HS-27A (cell line): Measurements from ENCODE around the gene DMRT2.

Source experiments
- DNase-seq: peaks from one replicate; pipeline ENCODE4 v3.0.0-alpha.2; 2012; ENCODE audit warnings: low read depth, missing footprints

The DMRT2 gene

DNA sequence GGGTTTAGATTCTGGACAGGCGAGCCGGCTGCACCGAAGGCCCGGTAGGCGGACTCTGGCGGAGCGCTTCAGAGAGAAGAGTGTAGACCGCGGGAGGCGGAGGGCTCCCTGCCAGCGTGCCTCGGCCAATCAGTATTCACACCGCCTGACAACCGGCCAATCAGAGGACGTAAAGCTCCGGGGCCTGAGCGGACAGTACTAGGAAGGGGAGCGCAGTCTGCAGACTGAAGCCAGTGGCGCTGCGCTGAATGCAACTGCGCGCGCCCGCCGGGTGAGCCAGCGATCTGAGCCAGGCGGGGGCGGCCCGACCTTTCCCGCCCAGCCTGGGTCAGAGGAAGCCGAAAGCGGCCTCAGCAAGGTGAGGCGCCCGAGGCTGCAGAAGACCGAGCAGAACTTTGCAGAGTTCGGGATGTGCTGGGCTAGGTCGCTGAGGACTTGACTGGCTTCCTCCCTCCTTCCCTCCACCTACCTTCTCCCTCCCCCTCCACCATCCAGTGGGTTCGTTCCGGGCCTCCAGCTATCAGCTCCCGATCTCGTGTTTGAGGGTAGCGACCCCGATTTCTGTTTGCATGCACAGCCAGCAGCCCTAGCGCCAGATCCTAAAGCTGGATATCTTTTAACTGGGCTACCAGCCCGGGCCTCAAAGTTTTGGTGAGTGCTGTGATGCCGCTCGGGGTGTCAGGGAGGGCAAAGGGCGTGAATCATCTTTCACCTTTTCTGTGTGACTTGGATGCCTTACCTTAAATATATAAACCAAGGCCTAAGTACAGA, at the start of gene DMRT2:
Gene DMRT2 (plus strand): TSS at position 233 of the 771 bp plus-strand sequence. CDS start 1,257 bp downstream, outside the sequence.
- no peak for DNase-seq

DNA sequence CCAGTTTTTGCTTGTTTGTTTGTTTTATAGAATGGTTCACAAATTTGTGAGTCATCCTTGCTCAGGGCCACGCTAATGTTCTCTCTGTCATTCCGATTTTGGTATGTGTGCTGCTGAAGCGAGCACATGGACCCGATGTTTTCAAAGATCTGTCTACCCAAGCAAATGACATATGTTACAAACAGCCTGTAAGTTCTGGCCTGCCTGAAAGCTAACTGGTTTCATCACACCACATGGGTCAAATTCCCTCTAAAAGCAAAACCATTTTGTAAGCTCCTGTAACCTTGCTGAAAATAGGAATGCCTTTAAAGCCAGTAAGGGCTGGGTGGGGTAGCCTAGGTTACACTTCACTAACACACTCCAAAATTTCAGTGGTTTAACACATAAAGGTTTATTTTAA, 48.3 kb upstream of the DMRT2 start:
- DNase-seq: no peak

DNA sequence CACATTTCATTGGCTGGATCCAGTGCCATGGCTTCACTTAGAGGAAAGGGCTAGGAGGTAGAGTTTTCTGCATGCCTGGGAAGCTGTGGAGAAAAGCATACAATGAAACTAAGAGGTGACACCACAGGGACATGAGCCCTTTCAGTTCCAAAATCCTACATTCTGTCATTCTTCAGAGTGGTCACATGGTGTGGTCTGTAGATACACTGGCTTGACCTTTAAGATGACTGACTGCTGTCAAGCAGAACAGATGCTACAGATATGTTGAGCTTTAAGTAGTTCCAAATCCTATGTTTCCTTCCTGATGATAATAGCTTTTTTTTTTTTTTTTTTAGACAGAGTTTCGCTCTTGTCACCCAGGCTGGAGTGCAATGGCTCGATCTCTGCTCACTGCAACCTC, 47.5 kb upstream of the DMRT2 start:
- no peak for DNase-seq

DNA sequence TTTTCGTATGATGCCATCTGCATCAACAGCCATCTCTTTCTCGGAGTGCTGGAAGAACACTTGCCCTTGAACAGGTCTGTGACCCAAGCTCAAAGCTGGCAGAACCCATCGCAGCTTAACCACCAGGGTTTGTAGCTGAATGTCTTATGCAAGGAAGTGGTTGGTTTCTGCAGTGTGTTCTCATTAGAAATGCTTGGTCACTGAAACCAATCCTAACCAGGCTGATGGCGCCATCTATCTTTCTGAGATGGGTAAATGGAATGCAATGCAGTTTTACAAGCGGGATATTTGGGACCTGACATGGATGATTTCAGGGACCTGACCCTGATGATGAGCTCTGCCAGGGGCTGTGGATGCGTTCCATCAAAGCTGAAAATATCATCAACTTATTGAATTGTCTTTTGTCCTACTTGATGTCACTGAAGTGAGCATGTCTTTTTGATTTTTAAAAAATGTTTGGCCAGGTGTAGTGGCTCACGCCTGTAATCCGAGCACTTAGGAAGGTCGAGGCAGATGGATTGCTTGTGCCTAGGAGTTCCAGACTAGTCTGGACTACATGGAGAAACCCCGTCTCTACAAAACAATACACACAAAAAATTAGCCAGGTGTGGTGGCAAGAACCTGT, 45.0 kb upstream of the DMRT2 start:
- DNase-seq: no peak

DNA sequence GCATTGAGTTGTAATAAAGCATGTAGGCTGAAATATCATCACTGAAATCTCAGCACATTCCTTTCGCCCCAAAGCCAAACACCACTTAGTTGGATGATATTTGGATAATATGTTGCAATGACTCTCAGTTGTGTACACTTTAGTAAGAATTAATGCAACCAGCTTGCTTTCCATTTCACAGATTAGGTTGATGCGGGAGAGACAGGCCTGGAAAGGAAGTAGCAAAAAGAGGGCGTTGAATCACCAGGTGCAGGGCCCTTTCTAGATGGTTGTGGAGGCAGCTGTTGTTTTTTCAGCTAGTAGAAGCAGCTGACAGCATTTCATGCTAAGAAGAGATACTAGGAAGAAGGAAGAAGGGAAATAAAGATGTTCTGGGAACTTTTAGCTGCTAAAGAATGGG, 42.8 kb upstream of the DMRT2 start:
- DNase-seq: no peak

DNA sequence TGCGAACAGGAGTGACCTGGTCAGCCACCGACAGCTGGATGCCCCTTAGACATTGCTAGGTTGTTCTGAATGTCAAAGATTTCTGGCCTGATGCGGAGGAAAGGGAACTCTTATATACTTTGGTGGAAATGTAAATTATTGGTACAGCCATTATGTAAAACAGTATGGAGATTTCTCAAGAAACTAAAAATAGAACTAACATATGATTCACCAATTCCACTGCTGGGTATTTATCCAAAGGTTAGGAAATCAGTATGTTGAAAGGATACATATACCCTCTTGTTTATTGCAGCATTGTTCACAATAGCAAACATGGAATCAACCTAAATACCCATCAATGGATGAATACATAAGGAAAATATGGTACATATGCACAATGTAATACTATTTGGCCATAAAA, 41.9 kb upstream of the DMRT2 start:
- DNase-seq: no peak

DNA sequence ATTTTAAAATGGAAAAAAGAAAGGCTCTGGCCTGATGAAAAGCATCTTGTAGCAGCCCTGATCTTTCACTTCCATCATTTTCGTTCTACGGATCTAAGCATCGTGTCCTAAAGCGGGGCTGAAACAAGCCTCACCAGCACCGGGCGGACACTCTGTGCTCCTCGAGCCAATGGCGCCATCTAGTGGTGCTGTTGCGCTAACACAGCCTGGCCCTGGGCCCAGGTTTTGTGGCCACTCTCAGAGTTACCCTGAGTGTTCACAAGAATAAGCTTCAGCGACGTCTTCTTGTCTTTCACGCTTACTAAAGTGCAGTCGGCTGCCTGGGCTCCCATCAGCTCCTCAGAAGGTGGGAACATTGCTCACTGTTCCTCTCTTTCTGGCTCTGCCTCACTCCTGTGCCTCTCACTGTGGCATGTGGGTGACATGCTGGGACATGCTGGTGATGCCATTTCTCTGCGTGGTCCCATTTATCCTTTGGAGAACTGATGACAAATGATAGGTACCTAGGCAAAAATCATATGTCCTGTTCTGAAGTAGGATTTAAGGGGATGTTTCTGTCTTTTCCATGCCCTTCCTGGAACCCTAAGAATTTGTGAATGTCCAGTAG, 41.0 kb upstream of the DMRT2 start:
- no peak for DNase-seq

DNA sequence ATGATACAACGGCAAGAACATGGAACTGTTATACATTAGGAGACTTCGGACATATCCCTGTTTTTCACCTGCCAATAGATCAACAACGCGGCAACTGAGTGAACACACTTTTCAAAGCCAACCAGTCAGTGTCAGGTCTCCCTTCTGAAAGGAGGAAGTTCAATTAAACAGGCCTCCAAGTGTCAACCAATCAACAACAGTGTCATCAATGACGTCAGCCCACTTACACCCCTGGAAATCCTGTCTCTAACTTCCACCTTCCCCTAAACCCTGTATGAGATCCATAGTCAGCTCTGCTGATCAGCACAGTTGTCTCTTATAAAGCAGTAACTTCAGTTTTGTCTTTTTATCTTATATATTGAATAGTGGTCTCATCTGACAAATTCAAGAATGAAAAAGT, 37.1 kb upstream of the DMRT2 start:
- DNase-seq: no peak

DNA sequence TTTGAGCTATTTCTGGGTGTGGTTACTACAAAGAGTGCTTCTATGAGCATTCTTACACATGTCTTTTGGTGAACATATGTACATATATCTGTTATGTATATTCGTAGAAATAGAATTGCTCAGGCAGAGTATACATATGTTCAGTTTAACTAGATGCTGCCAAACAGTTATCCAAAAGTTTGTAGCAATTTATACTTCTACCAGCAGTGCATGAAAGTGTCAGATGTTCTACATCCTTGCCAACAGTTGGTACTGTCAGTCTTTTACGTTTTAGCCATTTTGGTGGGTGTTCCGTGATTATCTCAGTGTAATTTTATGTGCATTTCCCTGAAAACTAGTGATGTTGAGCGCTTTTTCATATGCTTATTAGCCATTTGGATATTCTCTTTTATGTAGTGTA, 35.9 kb upstream of the DMRT2 start:
- no peak for DNase-seq

DNA sequence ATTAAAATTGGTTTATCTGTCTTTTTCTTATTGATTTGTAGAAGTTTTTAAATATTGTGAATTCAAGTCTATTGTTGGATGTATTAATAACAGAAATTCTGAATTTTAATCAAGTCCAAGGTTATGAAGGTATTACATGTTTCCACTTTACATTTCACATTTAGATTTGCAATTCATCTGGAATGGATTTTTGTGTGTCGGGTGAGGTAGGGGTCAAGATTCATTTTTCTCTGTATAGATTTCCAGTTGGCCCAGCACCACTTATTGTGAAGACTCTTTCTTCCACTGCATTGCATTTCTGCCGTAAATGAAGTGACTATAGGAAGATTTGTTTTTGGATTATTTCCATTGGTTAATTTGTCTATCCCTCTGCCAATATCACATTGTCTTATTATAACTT, 35.5 kb upstream of the DMRT2 start:
- DNase-seq: no peak

DNA sequence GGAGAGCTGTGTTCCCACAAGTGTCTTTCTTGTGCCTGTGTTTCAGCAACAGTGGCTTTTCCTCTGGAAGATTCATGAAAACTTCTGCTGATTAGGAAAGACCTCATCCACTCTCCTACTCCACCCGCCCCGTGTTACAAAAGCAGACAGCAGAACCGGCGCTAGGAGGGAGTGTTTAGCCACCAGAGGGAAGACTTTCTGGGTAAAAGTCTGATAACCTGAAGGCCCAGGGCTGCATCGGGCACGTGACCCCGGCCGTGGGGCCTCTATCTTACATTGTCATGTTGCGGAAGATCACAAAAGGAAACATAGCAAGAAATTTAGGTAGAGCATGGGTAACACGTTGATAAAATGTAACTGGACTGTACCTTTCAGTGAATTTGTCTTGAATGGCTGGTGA, 32.0 kb upstream of the DMRT2 start:
- DNase-seq: no peak

DNA sequence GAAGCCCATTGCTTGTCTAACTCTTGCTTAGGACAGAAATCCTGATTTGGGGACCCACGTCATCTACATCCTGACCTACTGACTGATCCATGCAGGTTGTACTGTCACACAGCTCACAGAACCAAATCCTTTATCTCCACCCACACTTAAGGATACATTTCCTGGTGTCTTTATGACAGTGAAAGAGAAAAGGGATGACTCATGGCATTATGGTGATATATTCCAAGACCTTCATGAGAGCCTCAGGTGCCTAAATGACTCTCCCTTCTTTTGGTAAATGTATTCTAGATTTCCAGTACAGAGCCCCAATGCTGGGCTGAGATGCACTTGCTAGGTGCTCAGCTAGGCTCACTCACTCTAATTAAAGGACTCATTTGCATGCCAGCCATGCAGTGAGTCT, 26.0 kb upstream of the DMRT2 start:
- no peak for DNase-seq

DNA sequence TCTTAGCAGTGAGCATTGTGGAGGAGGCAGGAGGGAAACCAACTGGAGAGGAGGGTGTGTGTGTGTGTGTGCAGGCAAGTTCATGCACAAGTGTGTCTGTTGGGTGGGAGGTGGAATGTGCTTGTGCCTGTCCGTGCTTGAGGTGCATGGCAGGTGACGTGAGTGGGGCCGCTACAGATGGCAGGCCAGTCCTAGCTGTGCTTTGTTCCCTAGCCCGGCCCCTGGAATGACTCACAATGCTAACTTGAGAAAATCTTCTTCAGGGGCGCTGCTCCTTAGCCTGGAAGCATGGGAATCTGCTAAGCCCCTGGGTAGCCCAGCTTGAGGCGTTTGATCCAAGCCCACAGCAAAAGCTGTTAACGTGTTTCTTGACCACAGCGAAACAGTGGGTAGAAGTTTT, 25.0 kb upstream of the DMRT2 start:
- no peak for DNase-seq

DNA sequence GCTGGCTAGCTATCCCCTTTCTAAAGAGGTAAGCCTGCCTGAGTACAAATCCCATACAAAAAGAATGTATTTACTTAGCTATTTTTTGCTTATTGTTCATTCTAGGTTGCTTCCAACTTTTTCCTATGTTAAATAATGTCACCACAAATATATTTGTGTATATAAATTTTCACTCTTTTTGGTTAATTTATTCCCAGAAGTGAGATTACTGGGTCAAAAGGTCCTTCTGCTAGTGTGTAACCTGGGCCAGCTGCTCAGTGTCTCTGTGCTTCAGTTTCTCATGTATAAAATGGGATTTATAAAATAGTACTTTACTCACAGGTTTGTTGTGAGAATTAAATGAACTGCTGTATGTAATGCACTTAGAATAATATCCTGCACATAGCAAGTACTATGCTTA, 23.9 kb upstream of the DMRT2 start:
- no peak for DNase-seq

DNA sequence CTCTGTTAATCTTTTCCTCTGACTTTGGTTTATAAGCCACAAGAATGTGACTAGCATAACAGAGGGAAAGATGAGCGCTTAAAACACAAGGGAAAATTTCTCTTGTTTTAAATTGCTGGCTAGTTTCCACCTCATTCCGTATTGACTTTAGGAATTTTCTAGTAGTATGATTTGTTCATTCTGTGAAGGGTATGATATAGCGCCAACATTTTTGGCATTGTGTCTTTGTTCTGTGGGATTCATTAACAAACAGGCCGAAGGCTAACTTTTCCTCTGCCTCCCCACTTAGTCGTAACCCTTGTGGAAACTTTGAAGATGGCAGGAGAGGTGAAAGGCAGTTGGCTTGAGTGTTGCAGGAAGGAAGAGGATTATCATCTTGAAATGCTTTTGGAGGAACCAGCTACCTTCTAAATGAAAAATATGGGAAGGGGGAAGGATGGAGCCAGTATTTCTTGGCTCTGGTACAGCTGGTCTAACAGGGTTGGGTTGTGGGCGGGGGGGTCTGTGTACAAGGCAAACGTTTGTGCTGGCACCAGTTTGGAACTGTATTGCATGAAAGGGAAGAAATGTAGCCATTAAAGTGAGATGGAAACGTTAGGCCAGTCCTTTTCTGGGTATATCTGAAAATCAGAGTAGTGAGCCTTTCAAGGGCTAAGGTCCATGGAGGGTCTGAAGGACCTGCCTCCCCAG, 21.5 kb upstream of the DMRT2 start:
- DNase-seq: no peak

DNA sequence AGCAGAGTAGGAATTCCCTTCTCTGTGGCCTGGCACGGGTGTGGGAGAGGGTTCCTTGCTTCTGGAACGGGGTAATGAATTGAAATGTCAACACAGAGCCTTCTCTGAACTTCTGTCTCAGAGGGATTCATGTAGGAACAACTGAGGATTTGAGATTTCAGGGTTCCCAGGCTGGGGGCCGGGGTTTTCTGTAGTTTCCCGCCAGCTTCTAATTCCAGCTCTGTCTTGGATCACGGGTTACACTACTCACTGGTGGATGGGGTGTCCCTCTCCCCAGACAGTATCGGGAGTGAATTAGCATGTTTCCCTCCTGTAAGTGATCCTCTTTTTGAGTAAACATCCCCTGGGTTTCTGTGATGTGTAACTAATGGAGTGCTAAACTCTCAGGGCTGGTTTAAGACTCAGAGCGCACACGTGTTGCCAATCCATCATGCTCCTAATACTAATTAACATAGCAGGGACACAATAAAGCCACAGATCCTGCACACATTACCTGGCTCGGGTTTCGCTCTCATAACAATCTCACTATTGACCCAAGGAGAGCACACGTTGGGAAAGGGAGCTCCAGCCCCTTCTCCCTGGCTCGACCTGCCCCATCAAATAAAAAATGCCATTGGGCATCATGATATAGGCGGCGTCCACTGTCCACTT, 18.1 kb upstream of the DMRT2 start:
- DNase-seq: no peak

DNA sequence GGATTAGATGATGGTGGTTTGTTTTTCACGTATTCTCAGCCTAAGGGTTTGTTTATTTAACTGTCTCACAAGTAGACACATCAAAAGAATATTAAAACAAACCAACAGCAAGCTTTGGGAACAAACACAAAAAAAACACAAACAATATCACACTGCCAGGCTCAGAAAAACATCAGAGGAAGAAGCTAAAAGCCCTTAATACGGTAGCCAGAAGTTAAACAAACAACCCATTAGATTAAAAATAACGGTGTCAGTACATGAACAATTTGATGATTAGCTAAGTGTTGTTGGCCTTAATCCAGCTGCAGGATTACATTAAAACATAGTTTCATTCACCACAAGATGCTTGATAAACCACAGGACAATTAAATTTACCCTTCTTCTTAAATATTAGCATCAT, 15.9 kb upstream of the DMRT2 start:
- DNase-seq: no peak

DNA sequence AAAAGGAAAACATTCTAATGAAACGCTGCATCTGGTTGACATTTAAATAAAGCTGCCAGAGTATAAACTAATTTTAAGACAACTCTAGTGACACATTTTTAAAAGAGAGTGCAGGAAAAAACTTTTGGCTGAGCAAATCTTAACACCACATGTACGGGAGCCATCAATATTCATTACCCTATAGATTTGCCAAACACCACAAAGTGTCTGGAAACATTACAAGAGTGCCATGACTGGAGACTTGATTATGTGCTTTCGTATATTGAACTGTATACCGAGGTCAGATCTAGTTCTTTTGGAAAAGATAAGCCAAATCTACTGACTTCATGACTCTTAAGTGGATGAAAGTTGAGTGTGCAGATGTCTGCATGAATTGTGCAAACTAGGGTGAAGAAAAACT, 10.6 kb upstream of the DMRT2 start:
- no peak for DNase-seq

DNA sequence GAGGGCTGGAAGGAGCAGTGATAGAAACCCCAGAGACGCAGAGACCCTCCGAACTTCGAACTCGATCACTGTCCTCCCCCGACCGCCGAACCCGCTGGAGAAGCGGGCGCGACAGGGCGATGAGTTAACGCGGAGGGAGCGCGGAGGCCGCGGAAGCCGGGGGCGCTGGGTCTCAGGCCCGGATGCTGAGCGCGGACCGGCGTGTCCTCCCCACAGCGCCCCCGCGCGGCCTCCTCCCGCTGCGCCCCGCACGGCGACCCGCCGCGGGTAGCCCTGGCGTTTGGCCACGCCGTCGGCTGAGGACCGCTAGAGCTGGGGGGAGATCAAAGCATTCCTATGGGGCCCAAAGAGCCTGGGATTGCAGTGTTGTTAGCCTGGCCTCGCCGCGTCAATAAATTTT, 7.7 kb upstream of the DMRT2 start:
- DNase-seq: no peak

DNA sequence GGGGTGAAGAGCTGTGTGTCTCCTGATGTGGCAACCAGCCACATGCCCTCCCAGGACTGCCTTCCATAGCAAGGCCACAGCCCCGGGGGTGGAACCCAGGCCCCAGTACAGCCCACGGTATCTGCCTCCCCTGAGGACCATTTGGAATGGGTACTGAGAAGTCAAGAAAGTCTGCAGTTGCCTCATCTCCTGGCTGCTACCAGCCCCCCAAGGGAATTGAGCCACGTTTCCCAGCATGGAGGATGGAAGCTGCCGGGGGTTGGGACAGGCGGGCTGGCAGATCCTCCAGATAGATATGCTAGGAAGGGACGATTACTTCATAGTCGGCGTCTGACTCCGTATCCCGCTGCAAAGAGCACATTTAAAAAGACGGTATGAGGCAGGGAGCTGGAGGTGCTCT, 5.5 kb upstream of the DMRT2 start:
- no peak for DNase-seq

DNA sequence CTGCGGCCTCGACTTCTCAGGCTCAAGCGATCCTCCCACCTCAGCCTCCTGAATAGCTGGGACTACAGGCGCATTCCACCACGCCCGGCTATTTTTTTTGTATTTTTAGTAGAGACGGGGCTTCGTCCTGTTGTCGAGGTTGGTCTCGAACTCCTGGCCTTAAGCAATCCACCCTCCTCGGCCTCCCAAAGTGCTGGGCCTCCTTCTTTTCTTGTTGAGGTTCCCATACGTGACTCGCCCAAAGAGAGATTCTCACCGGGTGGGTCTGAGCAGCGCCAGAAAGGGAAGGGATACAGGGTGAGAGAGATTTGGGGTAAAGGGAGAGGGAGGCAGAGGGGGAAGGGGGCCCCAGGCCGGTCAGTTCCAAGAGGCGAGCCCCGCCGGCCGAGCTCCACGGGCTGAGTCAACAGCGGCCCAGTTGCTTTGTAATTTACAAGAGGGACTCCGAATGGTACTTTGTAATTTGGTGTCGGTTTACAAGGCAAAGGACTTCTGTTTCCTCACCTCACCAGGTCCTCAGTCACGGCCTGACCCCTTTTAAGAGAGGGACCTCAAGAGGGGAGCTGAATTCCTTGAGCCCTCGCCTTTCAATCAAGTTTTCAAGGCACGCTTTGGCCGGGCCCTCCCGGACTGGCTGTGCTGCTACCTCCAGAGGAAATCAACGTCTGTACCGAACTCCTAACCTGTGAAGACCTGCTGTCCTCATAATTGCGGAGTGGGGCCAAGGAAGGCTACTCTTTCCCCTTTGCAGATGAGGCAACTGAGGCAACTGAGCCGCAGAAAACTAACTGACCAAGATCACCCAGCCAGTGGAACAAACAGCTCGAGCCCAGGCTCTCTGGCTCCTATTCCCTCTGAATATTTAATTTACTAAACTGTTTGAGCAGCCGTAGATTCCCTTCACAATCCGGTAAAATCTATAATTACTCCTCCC, 3.3 kb upstream of the DMRT2 start:
- DNase-seq: no peak
